GM18951 (cell line): Measurements from ENCODE around the gene TM4SF1.

Experiments used
- POLR2A ChIP-seq: IDR thresholded peaks from 4 replicates; pipeline ENCODE4 v1.6.1; 2011; ENCODE audit warnings: mild to moderate bottlenecking; ENCODE audit not compliant: insufficient read length, insufficient read depth; ENCODE audit errors: extremely low read depth
- in situ Hi-C: fragments of 300-500 bp; cut with MboI; formaldehyde crosslinking; loops from one replicate; pipeline ENCODE4 v1.12.0; 2022; ENCODE audit warnings: low sequenced_read_pairs, mixed read lengths, inconsistent platforms; ENCODE audit not compliant: unreplicated experiment

TM4SF1 gene

DNA sequence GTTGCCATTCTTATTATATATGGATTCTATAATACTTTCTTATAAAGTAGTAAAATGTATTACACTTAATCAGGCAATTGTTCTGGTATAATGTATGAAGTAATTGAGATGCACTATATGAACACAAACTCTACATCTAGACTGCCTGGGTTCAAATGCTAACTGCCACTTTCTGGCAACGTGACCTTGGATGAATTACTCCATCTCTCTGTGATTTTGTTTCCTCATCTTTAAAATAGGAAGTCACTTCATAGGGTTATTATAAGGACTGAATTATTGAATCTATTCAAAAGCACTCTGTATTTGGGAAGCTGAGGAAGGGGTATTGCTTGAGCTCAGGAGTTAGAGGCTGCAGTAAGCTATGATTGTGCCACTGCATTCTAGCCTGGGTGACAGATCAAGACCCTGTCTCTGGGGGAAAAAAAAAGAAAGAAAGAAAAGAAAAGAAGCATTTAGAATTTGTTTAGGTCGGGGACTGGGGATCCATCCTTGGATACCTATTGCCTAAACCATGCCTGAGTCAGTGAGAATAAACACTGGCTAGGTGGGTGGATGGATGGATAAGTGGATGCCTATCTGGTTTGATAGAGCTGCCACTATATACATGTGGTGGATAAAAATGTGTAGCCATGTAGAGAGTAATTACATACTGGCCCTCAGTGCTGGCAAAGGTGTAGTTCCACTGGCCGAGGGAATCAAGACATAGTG, 2.5 kb downstream of the TM4SF1 start:
- in situ Hi-C loops = no loop called here
- no peak for TF ChIP-seq POLR2A

DNA sequence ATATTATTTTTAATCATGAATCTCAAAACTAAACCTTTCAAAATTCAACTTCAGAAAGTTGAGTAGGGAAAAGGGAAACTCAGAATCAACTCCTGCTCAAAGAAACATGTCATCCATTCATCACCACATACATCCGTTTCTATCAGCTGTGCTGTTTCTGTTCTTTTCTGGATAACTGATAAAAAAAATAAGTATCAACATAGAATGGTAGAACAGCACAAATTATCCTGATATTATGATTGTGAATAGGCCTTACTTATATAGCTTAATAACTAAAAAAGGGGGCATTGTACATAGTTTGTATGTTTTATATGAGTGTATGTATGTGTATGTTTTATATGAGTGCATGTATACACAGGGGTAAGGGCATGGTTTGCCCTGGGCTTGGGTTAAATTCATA, 3.1 kb downstream of the TM4SF1 start:
- in situ Hi-C loops = no loop called here

DNA sequence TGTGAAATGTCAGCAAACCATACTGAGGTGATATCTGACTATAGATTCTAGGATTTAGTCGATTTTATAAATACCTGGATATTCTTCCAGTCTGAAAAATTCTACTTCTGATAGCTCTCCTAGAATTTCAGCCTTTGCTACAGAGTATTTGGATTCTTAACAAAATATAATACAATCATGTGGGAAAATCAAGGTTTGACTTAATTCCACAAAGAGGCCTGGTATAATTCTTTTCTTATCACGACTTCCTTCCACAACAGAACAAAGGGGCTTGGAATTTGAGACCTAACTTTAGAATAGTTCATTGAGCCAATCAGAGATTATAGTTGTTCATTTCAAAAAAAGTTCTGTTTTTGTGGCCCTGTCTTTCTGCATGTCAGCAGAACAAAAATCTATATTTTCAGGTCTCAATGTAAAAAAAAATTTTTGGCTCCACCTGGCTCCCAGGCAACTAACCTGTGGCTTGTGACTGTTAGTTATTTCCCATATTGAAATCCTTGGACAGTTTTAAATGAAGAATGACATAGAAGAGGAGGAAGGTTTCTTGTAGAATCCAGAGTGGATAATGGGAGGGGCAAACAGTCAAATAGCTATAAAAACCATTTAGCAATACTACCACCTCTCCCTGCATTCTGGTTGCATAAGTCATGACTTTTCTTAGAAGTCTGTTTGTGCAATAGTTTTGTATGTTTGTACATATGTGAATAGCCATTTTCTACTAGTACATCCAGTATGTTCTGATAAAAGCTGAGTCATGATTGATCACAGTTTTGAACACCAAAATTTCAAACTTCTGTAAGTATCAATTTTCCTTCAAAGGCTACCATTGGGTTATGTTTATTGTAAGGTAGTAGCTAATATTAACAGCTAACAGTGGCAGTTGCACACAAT, 4.0 kb downstream of the TM4SF1 start:
- in situ Hi-C loops = no loop called here

More for the DNA sequence above, 3.1 kb downstream of the TM4SF1 start:
- no peak for TF ChIP-seq POLR2A

DNA sequence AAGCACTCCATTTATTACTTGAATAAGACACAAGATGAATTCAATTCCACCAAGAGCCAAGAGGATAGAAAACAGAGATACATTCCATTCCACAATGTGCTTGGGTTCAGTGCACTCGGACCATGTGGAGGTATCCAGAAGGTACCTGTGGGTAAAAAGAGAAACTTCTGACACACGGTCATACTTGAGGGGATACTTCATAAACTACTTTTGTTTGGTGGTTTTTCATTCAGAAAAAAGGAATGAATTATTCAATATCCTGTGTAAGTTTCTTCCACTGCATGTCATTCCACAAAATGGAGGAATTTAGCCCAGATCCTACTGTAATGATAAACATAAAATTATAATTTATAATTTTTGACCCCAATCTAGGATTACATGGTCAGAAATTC, 5.7 kb downstream of the TM4SF1 start:
- in situ Hi-C loops = no loop called here
- TF ChIP-seq POLR2A = no peak

More for the DNA sequence above, 4.0 kb downstream of the TM4SF1 start:
- no peak for TF ChIP-seq POLR2A

DNA sequence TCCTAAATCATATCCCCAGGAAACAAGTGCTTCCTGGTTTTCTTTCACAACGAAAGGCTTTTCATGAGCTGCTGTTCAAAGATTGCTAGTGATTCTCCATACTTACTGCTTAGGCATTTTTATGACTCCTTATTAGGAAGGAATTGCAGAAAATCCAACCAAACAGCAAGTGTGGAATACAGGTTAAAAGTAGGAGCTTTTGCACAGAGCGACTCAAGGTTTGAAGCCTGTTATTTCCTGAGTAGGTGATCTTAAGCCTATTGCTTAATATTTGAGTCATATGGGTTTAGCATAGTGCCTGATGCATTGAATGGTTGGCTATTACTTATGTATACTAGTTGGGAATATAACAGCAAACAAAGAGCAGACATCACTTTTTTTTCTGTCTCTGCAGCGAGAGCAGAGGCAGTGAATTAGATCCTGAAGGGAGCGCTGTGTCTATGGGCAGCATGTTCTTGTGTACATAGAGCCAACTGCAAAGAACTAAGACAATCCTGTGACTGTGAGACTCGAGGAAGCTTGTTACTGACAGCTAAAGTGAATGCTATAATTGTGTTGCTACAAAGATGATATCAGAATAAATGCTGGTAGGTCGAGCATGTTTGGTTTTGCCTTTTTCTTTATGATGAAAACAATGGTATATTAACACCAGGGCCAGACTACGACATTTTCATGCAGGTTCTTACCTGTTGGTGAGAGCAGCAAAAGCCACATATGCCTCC, 6.3 kb downstream of the TM4SF1 start:
- in situ Hi-C loops = no loop called here
- no peak for TF ChIP-seq POLR2A

DNA sequence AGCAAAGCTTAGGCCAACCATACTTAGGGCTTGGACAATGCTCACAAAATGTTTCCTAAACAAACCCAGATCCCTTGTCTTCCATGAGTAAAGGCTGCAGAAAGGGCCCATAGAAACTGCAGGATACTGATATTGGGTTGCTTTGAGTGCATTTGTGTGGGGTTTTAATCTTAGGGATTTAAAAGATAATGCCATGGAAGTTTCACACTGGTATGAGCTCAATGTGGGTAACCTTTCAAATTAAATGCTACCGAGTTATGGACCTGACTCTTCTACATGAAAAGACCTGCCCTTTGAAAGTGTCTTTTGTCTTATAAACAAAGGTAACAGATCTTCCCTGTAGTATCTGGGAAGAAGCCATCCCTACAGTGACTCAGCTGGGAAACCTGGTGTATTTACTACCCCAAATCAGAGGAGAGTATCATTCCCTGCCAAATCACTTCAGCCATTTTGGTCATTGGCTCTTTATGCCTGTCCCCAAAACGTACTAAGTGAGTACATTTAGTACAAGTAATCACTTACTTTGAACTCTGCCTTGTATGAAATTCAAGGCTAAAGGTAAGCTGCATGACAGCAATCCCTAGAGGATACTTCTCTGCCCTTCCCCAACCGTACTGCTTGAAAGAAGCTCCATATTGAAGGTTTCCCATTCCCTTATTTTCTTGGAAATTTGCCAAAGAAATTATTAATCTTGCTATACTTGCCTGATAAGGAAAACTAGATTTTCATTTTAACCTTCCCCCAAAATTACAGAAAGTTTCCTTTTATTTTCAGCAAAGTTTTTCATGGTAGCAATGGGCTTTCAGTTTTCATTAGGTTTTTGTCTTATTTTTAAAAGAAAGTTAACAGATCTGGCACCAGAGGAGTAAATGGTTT, 7.2 kb downstream of the TM4SF1 start:
- in situ Hi-C loops = no loop called here

DNA sequence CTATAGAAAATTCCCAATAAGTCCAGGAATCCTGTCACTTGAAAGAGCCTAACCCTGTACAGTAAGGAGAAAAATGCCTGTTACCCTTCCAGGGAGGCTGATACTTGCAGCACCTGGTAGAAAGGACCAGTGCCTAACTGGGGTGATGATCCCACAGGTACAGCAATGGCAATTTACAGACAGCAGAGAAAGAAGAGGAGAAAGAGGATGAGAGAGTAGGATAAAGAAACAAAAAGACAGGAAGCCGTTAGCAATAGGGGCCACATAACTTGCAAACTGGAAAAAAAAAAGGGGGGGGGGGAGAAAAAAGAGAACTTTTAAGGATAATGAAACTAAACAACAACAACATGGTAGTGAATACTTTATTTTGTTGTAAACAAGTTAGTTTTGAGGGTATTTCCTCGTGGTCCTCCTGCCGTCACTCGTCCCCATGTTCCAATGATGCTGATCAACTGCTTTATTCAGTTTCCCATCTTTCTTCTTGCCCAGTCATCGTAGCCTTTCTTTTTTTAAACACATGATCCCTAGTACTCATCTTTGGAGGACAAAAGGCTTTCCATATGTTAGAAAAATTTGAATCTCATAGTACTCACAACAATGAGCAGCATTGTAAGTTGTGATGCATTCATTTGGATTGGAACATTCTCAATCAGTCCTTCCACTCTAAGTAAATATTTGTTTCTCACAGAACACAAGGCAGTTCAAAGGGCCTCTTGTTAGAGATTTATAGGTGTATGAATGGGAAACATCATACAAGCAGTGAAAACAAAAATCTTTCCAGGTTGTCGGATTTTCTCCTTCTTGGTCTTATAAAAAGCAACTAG, 8.6 kb downstream of the TM4SF1 start:
- in situ Hi-C loops = no loop called here
- TF ChIP-seq POLR2A = no peak

More for the DNA sequence above, 7.2 kb downstream of the TM4SF1 start:
- TF ChIP-seq POLR2A = no peak

DNA sequence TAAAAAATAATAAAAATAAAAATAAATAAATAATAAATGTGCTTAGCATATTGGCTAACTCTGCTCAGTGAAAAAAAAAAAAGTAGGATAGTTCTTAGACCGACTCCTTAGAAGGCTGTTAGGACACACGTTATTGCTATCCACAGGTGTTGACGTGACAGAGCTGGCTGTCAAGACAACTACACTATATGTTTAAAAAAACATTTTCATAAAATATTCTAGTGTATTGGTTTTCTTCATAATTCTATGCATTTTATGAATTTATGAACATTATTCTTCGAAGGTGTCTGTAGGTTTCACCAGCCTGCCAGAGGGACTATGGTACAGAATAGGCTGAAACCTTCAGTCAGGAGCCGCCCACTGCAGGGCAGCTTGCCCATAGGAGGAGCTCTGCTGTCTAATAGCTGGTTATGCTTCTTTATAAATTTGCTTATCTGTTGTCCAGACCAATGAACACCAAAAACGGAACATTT, 9.2 kb downstream of the TM4SF1 start:
- in situ Hi-C loops = no loop called here

DNA sequence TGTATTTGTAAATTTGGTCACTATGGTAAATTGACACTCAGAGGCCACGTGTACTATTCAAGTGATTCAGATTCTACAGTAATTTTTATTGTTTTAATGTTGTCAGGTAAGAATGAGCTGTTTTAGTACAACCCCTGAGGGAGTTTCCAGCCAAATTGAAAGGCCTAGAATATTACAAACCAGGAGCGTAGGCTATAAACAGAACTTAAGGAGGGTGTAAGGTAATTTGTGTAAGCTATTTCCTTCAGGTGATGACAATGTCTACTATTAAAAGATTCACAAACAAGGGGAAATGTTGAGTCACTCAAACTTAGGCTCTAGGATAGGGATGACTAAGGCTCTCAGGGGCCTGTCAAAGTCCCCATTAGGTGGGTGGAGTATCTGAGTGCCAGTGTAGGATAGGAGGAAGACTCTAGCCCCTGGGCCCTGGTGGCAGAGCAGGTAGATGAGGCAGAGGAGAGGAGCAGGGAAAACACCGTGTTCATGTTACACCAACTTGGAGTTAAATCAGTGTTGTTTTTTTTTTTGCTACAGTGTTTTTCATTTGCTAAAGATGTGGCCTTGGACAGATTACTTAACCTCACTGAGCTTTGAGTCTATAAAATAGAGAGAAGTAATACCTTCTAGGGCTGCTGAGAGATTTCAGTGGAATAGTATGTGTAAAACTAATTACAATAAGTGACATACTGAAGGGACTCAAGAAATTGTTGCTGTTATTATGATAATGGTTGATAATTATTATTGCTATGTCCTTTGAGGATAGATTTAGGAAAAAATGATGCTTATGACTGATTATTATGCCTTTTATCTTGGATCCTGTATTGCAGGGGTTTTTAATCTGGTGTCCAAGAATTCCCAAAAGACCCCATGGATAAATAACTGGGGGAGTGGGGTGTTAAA, 10.3 kb downstream of the TM4SF1 start:
- in situ Hi-C loops = no loop called here

More for the DNA sequence above, 9.2 kb downstream of the TM4SF1 start:
- TF ChIP-seq POLR2A = no peak

DNA sequence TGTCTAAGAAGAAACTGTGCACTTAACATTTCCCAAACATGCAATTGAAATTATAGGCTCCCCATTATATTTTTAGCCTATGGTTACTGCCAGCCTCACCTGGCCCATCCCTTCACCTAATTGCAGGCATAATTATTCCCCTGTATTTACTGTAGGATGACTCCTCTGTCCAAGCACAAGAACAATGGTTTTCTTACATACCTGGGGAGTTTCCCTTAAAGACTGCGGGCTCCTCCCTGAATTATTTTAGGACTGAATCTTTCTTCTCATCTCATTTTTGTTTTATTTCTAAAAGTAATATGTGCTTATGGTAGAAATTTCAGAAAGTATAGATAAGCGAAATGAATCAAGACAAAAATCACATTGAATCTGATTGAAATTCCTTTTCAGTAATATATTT, 11.4 kb downstream of the TM4SF1 start:
- TF ChIP-seq POLR2A = no peak
- in situ Hi-C loops = no loop called here

More for the DNA sequence above, 10.3 kb downstream of the TM4SF1 start:
- no peak for TF ChIP-seq POLR2A

DNA sequence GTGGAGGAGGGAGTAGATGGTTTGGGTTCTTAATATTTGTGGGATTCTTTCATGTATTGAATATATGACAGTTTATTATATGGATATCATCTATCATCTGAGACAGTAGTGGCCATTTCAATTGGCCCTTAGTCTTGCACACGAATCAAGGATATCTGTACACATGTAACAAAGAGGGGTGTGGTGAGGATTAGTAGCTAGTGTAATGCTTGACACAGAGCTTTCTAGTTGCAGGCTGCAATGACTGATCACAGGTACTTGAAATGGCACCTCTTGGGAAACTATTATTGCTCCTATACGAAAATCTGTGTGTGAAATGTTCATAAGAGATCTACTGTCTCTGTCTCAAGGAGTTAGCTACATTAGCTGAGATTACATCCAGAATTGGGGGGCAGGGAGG, 12.8 kb downstream of the TM4SF1 start:
- in situ Hi-C loops = no loop called here
- no peak for TF ChIP-seq POLR2A
